HG03342 (cell line): ENCODE results near the gene NEIL3.

Experiments used
- ATAC-seq: cut with Tn5 transposase; IDR thresholded peaks from one replicate; pipeline ENCODE4 v1.9.1; 2021; ENCODE audit warnings: mild to moderate bottlenecking, moderate library complexity; ENCODE audit not compliant: unreplicated experiment

NEIL3 gene

DNA sequence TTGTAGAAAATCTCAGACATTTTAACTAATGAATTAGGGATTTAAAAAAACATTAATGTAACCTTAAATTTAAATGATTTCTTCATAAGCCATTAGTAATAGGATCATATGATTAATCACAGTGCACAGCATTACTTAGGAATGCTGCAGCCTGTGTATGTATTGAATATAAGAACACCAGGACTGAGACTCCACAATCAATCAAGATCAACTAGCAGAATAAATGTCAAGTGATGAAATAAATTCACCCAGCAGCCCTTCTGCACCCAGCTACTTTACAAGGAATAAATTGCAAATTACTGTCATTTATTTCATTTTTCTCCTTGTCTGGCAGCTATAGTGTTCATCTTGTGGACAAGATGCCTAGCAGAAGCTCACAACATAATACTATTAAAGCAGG lies 46.5 kb downstream of the NEIL3 start:
- ATAC-seq: no peak

DNA sequence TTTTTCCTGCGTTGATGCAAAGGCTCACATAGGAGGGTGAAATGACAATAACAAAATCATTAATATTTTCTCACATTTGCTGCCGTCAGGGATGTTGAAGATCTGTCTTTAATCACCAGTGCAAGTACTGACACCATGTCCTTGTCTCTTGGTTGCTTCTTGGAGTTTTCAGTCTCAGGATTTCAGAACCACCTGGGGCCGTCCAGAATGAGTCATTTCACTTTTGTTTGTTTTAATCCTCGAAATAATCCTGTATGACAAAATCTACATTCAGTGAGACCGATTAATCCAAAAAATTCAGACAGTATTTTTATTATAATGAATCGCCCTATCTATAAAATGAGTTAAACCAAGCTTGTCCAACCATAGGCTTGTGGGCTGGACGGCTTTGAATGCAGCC lies 47.2 kb downstream of the NEIL3 start:
- no peak for ATAC-seq

DNA sequence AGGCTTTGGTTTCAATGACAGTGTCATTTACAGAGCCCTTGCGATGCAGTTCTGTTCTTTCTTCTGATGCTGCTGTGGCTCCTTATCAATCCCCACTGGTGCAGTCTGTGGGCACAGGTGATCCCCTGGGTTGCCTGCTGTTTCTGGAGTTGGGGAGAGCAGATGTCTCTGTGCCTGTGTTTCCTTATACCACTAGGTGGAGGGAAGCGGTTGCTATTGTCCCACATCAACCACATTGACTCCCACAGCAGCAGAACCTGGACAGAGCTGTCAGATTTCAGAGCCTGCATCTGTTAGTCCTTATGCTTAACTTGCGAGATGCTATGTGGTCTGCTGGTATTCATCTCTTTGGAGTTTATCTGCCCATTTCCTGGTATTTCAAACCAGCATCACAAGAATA lies 57.7 kb downstream of the NEIL3 start:
- ATAC-seq: no peak

DNA sequence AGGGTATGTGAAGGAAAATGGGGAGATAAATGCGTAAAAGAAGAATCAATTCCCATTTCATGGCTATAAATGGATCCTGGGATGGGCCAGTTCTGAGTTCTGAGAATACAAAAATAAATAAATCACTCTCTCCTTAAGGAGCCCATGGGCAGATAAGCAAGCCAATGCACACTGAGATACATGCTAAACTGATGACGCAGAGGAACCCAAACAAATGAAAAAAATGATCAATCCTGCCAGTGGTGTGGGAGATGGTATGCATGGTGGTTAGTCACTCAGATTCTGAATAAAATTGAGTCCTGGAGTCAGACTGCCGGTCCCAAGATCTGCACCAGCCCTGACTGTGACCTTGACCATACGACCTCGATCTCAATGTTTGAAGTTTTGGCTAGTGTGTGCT lies 59.7 kb downstream of the NEIL3 start:
- no peak for ATAC-seq

DNA sequence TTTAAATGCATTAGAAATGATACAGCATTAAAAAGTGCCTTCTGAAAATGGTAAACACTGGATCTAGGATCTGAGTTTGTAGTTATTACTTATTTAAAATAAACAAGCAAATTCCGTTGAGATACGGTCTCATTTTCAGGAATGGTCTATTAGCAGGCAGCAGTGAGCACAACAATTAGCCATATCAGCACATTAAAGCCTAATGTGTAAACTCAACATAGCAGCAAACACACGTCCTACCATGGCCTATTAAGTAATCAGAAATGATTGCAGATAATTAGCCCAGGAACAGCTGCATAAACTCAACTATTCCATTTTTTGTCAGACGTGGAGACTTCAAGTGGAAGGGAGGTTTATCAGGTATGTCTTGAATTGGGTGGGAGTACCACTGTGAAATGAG lies 61.8 kb downstream of the NEIL3 start:
- ATAC-seq: no peak

DNA sequence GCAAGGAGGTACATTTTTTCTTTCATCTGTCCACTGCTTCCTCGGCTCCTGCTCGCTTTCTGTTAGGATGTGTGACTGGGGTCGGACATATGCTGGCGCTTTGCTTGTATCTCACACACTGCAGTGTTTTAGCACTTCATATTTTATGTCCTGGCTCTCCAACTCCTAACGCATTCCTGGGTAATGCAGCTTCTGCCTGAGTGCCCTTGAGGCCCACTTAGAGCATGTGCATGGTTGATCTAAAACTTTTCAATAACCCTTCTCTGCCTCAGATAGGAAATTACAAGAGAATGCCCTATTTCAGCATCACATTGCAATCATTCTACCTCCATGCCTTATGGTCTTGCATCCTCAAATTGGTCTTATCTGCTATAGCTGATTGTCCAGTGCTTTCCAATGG lies 65.3 kb downstream of the NEIL3 start:
- no peak for ATAC-seq

DNA sequence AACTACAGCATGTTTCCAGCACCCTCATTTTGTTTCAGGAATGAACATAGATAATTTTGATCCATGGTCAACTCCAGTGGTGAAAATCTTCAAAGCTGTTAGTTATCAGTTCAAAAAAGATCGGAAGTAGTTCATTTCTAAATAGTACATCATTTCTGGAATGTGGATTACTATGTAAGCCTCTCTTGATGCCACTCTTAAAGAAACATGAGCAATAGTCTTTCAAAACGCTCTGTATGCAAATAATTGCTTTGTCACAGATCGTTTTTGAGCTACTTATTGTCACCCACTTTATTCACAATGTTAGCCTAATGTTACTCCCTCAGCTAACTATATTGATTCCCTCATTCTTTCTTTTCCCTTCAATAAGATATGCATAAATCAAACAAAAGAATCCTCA lies 65.7 kb downstream of the NEIL3 start:
- ATAC-seq: no peak

DNA sequence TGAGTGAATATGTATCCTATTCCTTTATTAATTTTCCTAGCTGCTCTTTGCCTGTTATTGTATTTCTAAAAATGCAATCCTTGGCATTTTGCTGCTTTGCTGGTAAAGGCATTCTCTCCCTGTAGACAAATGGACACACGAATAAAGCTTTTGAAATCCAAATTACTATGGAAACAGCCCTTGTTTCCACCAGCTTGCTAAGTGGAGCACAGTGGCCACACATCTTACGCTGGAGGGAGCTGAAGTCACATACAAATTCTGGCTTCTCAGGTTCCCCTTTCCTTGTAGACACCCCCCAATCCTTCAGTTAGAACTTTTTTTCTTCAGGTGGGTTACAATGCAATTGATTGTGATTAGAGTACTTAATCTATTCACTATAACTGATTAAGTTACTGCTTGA lies 66.3 kb downstream of the NEIL3 start:
- no peak for ATAC-seq

DNA sequence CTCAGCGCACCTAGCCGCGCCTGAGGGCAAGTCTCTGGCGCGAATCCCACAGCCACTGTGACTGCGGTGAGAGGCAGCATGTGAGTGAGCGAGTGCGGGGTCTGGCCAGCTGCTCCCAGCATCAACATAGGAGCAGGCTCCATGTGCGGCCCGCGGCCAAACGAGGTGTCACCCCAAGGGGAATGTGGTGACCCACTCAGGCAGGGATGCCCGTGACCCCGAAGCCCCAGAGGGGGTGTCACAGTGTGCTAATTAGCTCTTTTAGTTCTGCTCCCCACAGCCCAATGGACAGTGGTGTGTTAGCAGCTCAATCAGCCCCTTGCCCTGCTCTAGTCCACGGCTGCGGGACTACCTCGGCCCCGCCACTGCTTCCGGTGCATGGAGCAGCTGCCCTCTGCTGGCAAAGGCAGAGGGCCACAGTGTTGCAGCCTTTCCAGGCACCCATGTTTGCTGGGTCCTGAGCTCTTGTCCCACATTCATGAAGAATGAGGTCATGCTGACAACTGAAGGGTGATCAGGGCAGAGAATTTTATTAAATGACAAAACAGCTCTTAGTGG lies 71.1 kb downstream of the NEIL3 start:
- no peak for ATAC-seq

DNA sequence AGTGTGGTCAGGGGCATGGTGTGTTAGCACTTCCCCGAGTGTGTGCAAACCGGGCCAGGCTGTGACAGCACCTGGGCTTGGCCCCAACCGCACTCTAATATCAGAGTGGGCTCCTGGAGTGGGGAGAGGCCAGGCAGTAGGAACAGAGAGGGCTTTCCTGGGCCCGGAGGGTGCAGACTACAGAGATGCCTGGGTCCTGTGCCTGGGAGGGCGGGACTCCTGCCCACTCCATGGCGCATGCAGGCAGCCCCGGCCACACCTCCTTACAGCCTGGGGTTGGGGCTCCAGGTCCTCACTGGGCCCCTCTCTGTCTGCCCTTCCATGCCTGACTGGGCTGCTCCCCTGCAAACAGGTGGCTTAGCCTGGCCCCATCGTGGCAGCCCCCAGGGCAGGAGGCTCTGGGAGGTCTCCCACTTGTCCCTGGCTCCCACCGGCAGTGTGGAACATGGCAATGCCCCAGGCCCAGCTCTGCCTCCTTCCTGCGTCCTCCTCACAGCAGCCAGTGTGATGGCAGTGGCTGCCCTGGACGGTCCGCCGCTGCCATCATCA lies 72.2 kb downstream of the NEIL3 start:
- ATAC-seq: no peak

DNA sequence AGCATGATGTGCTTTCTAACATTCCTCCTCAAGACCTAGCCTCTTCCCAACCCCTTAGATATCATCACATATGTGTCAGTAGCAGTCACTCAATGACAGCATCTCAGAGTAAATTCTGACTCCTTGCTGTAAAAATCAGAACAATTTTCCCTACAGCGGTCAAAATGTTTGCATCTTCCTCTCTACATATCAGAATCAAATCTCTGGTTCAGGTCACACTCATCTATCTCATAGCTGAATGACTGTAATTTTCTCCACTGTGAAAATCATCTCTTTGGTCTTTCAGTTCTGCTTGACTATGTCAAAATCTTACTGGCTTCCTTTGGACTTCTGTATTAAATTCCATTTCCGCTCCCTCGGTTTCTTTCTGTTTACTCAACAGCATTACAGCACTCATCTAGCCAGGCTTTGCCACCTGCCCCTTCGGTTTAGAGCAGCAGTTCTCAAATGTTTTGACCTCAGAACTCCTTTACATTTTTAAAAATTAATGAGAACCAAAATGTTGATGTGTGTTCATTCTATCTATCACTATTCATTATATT lies 75.3 kb downstream of the NEIL3 start:
- no peak for ATAC-seq

DNA sequence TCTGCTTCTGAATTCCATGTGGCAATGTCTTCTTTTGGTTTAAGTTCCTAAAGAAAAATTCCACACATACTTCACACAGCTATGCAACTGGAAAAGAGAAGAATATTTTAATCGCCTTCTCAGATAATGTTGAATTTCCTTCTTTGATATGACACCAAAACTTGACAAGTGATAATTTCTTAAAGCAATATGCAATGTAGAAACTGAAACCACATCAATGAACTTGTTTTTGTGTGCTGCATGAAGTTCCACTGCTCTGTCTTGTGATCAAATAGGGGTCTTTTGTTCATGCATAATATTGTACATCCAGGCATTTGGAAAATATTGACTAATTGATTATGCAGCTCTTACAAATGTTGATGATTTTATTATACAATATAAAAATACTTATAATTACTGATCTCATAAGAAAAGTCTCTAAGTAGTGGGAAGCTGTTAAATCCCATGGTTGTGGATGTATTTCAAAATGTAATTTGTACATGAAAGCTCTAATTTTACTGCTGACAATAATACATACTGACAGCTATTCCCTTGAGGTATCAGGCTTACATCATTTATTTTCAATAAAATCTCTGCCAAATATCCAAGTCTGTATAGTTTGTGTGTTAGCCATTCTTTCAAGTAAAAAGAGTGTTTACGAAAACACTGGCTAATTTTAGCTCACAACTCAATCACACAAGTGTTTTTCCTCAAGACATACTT lies 76.1 kb downstream of the NEIL3 start:
- ATAC-seq: no peak

DNA sequence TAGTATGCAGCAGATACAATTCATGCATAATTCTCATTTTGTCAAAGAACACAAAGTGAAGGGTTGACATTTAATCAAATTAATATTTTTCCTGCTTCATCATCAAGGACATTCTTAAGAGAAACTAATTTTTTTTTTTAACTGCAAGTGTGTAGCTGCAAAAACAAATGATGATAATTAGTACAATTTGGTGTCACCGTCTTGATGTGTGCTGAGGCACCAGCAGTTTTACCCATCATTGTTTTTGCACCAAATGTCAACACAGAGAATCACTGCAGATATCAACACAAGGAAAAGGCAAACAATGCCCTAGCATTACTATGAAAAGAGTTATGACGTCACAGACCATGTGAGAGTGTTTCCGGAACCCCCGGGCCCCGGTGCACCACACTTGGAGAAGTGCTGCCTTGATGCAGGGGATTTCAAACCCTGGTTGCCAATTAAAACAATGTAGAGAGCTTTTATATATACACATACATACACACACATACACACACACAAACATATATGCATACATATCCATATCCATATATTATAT lies 76.7 kb downstream of the NEIL3 start:
- ATAC-seq: no peak

DNA sequence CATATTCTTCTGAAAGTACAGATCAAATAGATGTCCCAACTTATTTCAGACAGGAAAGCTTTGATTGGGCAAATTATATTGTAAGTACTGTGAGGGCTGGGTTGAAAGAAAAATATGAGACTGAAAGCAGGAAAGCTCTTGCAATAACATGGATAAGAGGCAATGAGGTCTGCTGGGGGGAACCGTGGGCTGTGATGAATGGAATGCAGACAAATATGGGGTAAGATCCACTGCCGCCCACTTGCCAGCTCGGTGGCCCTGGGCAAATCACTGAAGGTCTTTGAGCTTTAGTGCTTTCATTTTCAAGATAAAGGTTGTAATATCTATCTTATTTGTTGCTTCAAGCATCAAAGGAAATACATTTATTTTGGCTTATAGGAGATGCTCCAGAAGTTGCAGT lies 81.6 kb downstream of the NEIL3 start:
- no peak for ATAC-seq

DNA sequence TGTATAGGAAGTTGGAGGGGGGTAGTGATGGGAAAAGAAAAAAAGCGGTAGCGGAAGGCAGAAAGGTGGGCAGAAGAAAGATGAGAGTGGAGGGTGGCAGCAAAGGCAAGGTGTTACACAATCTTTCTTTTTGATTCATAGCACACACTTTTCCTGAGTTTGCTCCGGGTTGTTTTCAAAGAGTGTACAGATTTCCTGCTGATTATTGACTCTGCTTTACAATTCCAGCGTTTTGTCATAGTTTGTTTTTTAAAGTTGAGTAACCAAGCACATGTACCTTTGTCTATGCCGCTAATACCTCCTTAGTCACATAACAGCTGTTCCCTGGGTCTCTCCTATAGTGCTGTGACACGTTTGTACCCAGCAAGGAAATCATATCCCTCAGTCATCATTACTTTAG lies 82.3 kb downstream of the NEIL3 start:
- ATAC-seq: no peak

DNA sequence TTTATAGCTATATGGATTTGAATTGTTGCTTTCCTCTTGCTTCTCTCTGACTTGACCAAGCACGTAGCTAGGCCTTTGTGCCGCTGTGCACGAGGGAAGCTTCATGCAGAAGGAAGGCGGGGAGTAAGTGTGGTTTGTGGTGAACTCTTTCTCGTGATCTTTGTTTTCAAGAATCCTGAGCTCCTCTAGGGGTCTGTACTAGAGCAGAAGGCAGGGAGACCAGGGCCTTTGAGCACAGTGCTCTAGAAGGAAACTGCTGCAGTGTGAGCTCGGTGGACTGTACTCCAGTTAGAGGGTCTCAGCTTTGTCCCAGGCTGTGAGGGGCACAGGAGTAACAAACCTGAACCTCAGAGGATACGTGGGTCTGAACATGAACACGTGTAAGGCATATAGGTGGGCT lies 83.6 kb downstream of the NEIL3 start:
- ATAC-seq: no peak

DNA sequence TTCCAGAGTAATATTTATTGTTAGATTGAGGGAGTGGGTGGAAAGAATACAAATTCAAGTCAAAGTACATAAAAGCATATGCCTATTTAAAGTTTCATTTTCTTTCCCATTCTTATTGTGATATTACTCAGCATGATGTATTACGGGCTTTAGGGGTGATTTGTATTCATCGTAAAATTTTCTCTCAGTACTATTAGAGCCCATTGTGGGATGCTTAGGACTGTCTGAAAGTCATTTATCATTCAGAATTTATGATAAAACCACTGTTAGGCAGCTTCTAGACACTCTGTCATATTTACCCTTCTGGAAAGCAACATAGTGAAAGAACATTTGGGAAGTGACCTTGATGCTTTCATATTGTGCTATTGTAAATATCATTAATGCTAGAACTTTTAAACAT lies 86.7 kb downstream of the NEIL3 start:
- no peak for ATAC-seq

DNA sequence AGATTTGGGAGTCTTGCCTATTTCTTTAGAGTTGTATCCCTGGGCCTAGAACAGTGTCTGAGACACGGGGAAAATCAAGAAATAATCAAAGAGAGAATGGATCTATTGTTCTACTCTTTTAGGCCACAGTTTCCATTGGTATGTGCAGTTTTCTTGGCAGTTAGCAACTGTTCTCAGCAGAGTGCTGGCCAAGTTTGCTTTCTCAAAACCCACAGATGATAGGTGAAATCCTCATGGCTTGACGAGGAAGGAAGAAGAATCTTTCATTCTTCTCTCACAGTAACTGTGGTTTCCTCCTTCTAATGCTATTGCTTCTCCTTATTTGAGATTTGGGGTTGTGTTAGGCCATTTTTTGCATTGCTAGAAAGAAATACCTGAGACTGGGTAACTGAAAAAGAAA lies 90.4 kb downstream of the NEIL3 start:
- ATAC-seq: no peak

DNA sequence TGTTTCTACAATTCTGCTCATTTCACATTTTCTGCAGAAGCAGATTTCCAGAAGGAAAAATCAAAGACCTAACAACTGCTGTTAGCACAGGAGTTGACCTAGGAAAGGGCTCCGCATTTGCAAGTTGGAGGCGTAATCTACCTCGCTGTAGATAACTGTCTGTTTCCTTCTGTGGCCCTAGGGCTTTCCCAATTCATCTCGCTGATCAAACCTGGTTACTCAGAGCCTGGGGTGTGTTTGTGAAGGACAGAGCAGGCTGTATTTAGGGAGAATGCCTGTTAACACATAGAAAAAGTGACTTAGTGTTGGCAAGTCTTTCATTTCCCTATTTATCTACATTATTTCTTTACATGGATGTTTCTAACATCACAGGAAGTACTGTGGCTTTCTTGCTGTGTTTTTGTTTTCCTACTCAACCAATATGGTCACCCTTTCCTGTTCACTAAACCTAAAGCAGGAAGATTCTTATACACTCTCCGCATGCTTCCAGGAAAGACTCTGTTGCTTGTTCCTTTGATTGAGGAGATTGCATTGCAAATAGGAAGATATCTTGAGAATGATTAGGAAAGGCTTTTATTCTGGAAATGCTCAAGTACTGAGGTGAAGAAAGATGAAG lies 92.1 kb downstream of the NEIL3 start:
- ATAC-seq: no peak

DNA sequence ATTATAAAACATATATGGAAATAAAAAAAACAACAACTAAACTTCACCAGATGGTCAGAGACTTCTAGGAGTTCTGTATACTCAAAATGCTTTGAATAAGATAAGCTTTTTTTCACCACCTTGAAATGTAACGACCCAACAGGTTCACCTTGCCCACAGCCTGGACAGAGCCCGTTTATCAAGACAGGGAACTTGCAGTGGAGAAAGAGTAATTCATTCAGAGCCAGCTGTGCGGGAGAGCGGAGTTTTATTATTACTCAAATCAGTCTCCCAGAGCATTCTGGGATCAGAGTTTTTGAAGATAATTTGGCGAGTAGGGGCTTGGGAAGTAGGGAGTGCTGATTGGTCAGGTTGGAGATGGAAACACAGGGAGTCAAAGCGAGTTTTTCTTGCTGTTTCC lies 94.1 kb downstream of the NEIL3 start:
- no peak for ATAC-seq

DNA sequence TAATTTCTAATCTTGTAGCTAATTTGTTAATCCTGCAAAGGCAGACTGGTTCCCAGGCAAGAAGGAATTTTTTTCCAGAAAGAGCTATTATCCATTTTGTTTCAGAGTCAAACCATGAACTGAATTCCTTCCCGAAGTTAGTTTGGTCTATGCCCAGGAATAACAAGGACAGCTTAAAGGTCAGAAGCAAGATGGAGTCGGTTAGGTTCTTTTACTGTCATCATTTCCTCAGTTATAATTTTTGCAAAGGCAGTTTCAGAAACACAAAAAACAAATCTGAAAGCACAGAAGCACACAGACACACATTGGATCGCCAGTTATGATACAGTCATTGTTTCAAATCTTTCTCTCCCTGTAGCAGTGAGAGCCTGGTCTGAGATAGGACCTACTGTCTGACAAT lies 94.7 kb downstream of the NEIL3 start:
- ATAC-seq: no peak

DNA sequence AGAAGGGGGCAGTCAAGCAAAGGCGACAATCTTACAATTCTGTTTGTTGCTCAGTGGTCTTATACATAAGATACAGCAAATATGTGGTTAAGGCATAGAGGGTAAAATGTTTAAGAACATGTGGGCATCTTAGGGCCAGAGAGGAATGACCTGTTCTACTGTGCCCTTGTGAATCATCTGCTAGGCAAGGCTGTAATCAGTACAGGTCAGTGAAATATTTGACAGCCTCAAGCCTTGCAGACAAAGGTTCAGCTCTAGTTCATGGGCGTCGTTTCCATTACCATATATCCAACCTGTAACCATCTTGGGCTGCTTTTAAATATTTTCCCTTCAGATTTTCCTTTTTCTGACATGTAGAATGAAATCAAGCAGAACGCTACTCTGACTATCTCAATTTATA lies 95.3 kb downstream of the NEIL3 start:
- ATAC-seq: no peak
